Trophoblast cell (in vitro differentiated cells and primary cell): ENCODE data around the gene BCAT1.

Experiments
- DNase-seq, 2 donors: peaks; one replicate each; pipeline ENCODE4 v3.0.0-alpha.2; 2016
- H2AFZ ChIP-seq: 2 replicates; pipeline ENCODE4 v1.6.1; 2013; ENCODE audit warnings: low read length, moderate library complexity, mild to moderate bottlenecking; ENCODE audit not compliant: insufficient read depth, poor library complexity
- H2AK5ac ChIP-seq: 2 replicates; pipeline ENCODE4 v1.6.1; 2013; ENCODE audit warnings: mild to moderate bottlenecking, low read length
- H2BK120ac ChIP-seq: 2 replicates; pipeline ENCODE4 v1.6.1; 2013; ENCODE audit warnings: low read length, mild to moderate bottlenecking, moderate library complexity; ENCODE audit not compliant: insufficient read depth, poor library complexity
- H2BK12ac ChIP-seq: 2 replicates; pipeline ENCODE4 v1.6.1; 2013; ENCODE audit warnings: mild to moderate bottlenecking, low read length, moderate library complexity
- H2BK5ac ChIP-seq: 2 replicates; pipeline ENCODE4 v1.6.1; 2013; ENCODE audit warnings: low read length, low read depth, moderate library complexity, mild to moderate bottlenecking; ENCODE audit not compliant: poor library complexity
- H3K14ac ChIP-seq: 2 replicates; pipeline ENCODE4 v1.6.1; 2013; ENCODE audit warnings: mild to moderate bottlenecking, low read length
- H3K18ac ChIP-seq: 2 replicates; pipeline ENCODE4 v1.6.1; 2013; ENCODE audit warnings: mild to moderate bottlenecking, low read length
- H3K23ac ChIP-seq: 2 replicates; pipeline ENCODE4 v1.6.1; 2013; ENCODE audit warnings: low read length
- H3K27ac ChIP-seq: 2 replicates; pipeline ENCODE4 v1.5.1; 2013; ENCODE audit warnings: low read depth, mild to moderate bottlenecking, inconsistent platforms, low read length, moderate library complexity
- H3K27me3 ChIP-seq: 2 replicates; pipeline ENCODE4 v1.6.1; 2013; ENCODE audit warnings: inconsistent platforms, mild to moderate bottlenecking, low read length, moderate library complexity; ENCODE audit not compliant: insufficient read depth
- H3K36me3 ChIP-seq, 2 experiments: 1 replicate in 1 of 2; 2 replicates in 1 of 2; pipeline ENCODE4 v1.6.1; 2013; ENCODE audit warnings: low read length in 2 of 2, mild to moderate bottlenecking in 2 of 2, moderate library complexity in 1 of 2; ENCODE audit not compliant: insufficient read depth in 2 of 2, control insufficient read depth in 1 of 2
- H3K4ac ChIP-seq: 2 replicates; pipeline ENCODE4 v1.6.1; 2013; ENCODE audit warnings: low read depth, mild to moderate bottlenecking, low read length, moderate library complexity
- H3K4me1 ChIP-seq, 2 experiments: 1 replicate in 1 of 2; 2 replicates in 1 of 2; pipeline ENCODE4 v1.6.1; 2013; ENCODE audit warnings: low read length in 2 of 2, mild to moderate bottlenecking in 2 of 2, moderate library complexity in 1 of 2; ENCODE audit not compliant: insufficient read depth in 2 of 2, control insufficient read depth in 1 of 2
- H3K4me2 ChIP-seq: 2 replicates; pipeline ENCODE4 v1.6.1; 2013; ENCODE audit warnings: inconsistent platforms, mild to moderate bottlenecking, low read length, moderate library complexity
- H3K4me3 ChIP-seq: 2 replicates; pipeline ENCODE4 v1.5.1; 2013; ENCODE audit warnings: mild to moderate bottlenecking, low read depth, low read length, inconsistent platforms
- H3K79me1 ChIP-seq: one replicate; pipeline ENCODE4 v1.6.1; 2013; ENCODE audit warnings: low read length
- H3K79me2 ChIP-seq: 2 replicates; pipeline ENCODE4 v1.6.1; 2013; ENCODE audit warnings: low read length, mild to moderate bottlenecking; ENCODE audit not compliant: control insufficient read depth, insufficient read depth, poor library complexity
- H3K9ac ChIP-seq: 2 replicates; pipeline ENCODE4 v1.6.1; 2013; ENCODE audit warnings: mild to moderate bottlenecking, low read length
- H3K9me3 ChIP-seq: 2 replicates; pipeline ENCODE4 v1.6.1; 2013; ENCODE audit warnings: low read depth, mild to moderate bottlenecking, control low read depth, inconsistent platforms, low read length; ENCODE audit not compliant: insufficient read depth
- H4K12ac ChIP-seq: 2 replicates; pipeline ENCODE4 v1.6.1; 2013; ENCODE audit warnings: low read depth, mild to moderate bottlenecking, low read length, moderate library complexity
- H4K8ac ChIP-seq: 2 replicates; pipeline ENCODE4 v1.6.1; 2013; ENCODE audit warnings: low read depth, mild to moderate bottlenecking, low read length, moderate library complexity
- H4K91ac ChIP-seq: one replicate; pipeline ENCODE4 v1.6.1; 2013; ENCODE audit warnings: low read depth, mild to moderate bottlenecking, low read length, moderate library complexity
- WGBS: extraction: QIAGEN DNeasy Blood & Tissue Kit; methylation state at CpG from one replicate; pipeline ENCODE4 v1.1.7; 2013; ENCODE audit warnings: missing lambda C conversion rate; ENCODE audit not compliant: insufficient read length, insufficient coverage; ENCODE audit errors: extremely low coverage; 5-methylcytosine and 5-hydroxymethylcytosine counted together

BCAT1 gene

GRCh38 chr12:24780697-24781368 lies 168.1 kb downstream of the BCAT1 start:
- no peak overlapping the region for H3K27ac ChIP-seq
- H2BK5ac ChIP-seq = no peak overlapping the region
- no peaks in the 10 kb centered on the region for H3K79me2 ChIP-seq
- WGBS = no CpG with 5 or more reads among the region's 5 CpGs
- H2AFZ ChIP-seq = no peak overlapping the region
- H2BK120ac ChIP-seq = no peak overlapping the region
- no peaks in the 10 kb centered on the region for H3K27me3 ChIP-seq
- H4K8ac ChIP-seq = no peak overlapping the region
- H4K12ac ChIP-seq = no peak overlapping the region
- no peak overlapping the region for H3K4me3 ChIP-seq
- H3K4me1 ChIP-seq = no peaks in the 10 kb centered on the region
- H3K18ac ChIP-seq = no peak overlapping the region
- no peaks in the 10 kb centered on the region for H3K36me3 ChIP-seq
- H3K79me1 ChIP-seq = no peaks in the 10 kb centered on the region
- H3K14ac ChIP-seq = no peak overlapping the region
- H3K9ac ChIP-seq = no peak overlapping the region
- H2AK5ac ChIP-seq = no peak overlapping the region
- peak in 1 of 2 donors; percentile 3 for DNase-seq
- H2BK12ac ChIP-seq = no peak overlapping the region
- no peak overlapping the region for H4K91ac ChIP-seq
- H3K9me3 ChIP-seq = no peaks in the 10 kb centered on the region
- H3K23ac ChIP-seq = no peak overlapping the region
- H3K4me2 ChIP-seq = no peak overlapping the region
- H3K4ac ChIP-seq = no peak overlapping the region

- no peaks in the 10 kb centered on the region for H3K4me1 ChIP-seq
- no peak overlapping the region for H4K12ac ChIP-seq
- H3K4me3 ChIP-seq = no peak overlapping the region
- WGBS = 85% methylated on average over 3 of the region's 4 CpGs
- no peak overlapping the region for H3K27ac ChIP-seq
- no peak overlapping the region for H3K4me2 ChIP-seq
- H3K18ac ChIP-seq = no peak overlapping the region
- H2BK5ac ChIP-seq = no peak overlapping the region
- DNase-seq = peak in 1 of 2 donors; percentile 71
- no peak overlapping the region for H3K14ac ChIP-seq
- no peak overlapping the region for H2AFZ ChIP-seq
- no peak overlapping the region for H3K4ac ChIP-seq
- no peak overlapping the region for H3K23ac ChIP-seq
- no peaks in the 10 kb centered on the region for H3K79me2 ChIP-seq
- no peak overlapping the region for H4K91ac ChIP-seq
- H3K9me3 ChIP-seq = no peaks in the 10 kb centered on the region
- no peaks in the 10 kb centered on the region for H3K27me3 ChIP-seq
- no peak overlapping the region for H4K8ac ChIP-seq
- no peaks in the 10 kb centered on the region for H3K79me1 ChIP-seq
- H3K9ac ChIP-seq = no peak overlapping the region
- no peak overlapping the region for H2BK120ac ChIP-seq
- H2BK12ac ChIP-seq = no peak overlapping the region
- no peaks in the 10 kb centered on the region for H3K36me3 ChIP-seq
- H2AK5ac ChIP-seq = no peak overlapping the region
Observed at GRCh38 chr12:24778486-24779304, 170.2 kb downstream of the BCAT1 start.

GRCh38 chr12:24777359-24777758 lies 171.5 kb downstream of the BCAT1 start:
- no CpG with 5 or more reads among the region's 8 CpGs for WGBS
- H3K14ac ChIP-seq = no peak overlapping the region
- H2BK12ac ChIP-seq = no peak overlapping the region
- H3K4me1 ChIP-seq = no peaks in the 10 kb centered on the region
- H3K23ac ChIP-seq = no peak overlapping the region
- no peaks in the 10 kb centered on the region for H3K79me1 ChIP-seq
- no peak overlapping the region for H3K4ac ChIP-seq
- no peak overlapping the region for H3K18ac ChIP-seq
- H2BK5ac ChIP-seq = no peak overlapping the region
- no peak overlapping the region for H3K27ac ChIP-seq
- H3K9me3 ChIP-seq = no peaks in the 10 kb centered on the region
- H3K9ac ChIP-seq = no peak overlapping the region
- no peak overlapping the region for H2BK120ac ChIP-seq
- H4K91ac ChIP-seq = no peak overlapping the region
- no peak overlapping the region for H4K8ac ChIP-seq
- no peak overlapping the region for H2AK5ac ChIP-seq
- no peaks in the 10 kb centered on the region for H3K79me2 ChIP-seq
- DNase-seq = no peak
- no peaks in the 10 kb centered on the region for H3K36me3 ChIP-seq
- no peak overlapping the region for H3K4me2 ChIP-seq
- H3K4me3 ChIP-seq = no peak overlapping the region
- no peak overlapping the region for H4K12ac ChIP-seq
- no peaks in the 10 kb centered on the region for H3K27me3 ChIP-seq
- H2AFZ ChIP-seq = no peak overlapping the region

DNA sequence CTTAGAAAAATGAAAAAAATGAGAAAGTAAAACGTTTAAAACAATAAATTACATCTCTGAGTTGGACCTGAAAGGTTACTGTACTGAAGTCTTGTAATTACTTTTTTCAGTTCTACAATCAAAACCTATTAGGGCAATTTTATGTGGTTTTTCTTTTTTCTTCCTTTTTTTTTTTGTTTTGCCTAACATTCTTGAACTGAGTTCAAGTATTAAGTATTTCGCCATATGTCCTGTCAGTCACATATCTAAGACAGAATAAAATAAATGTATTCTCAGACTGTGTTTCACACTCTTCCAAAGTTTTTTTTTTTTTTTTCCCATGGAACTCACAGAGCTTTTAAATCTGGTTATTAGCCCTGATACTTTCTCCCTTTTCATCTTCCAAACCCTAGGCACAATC lies 172.0 kb downstream of the BCAT1 start:
- no peak overlapping the region for H4K8ac ChIP-seq
- no peak overlapping the region for H2BK12ac ChIP-seq

More for the DNA sequence above, 172.0 kb downstream of the BCAT1 start:
- no peak for DNase-seq
- no peak overlapping the region for H3K18ac ChIP-seq
- no peak overlapping the region for H3K4ac ChIP-seq
- no peak overlapping the region for H4K12ac ChIP-seq
- H2AFZ ChIP-seq = no peak overlapping the region
- no peaks in the 10 kb centered on the region for H3K79me1 ChIP-seq
- H2AK5ac ChIP-seq = no peak overlapping the region
- no peak overlapping the region for H3K27ac ChIP-seq
- no peak overlapping the region for H3K23ac ChIP-seq
- no peaks in the 10 kb centered on the region for H3K27me3 ChIP-seq
- H3K4me2 ChIP-seq = no peak overlapping the region
- H4K91ac ChIP-seq = no peak overlapping the region
- H3K9ac ChIP-seq = no peak overlapping the region
- H2BK5ac ChIP-seq = no peak overlapping the region
- H3K79me2 ChIP-seq = no peaks in the 10 kb centered on the region
- WGBS = no CpG with 5 or more reads among the region's 2 CpGs
- H3K9me3 ChIP-seq = no peaks in the 10 kb centered on the region
- H3K4me3 ChIP-seq = no peak overlapping the region
- H3K36me3 ChIP-seq = no peaks in the 10 kb centered on the region
- H3K14ac ChIP-seq = no peak overlapping the region
- no peaks in the 10 kb centered on the region for H3K4me1 ChIP-seq
- no peak overlapping the region for H2BK120ac ChIP-seq
